ENCODE measurements around the gene GTF2IRD1.
"Not testable (repeated sequence)": the region's sequence is repeated elsewhere in the genome, so short reads cannot be mapped to it uniquely, and the experiment has no call there.

GTF2IRD1 gene

DNA sequence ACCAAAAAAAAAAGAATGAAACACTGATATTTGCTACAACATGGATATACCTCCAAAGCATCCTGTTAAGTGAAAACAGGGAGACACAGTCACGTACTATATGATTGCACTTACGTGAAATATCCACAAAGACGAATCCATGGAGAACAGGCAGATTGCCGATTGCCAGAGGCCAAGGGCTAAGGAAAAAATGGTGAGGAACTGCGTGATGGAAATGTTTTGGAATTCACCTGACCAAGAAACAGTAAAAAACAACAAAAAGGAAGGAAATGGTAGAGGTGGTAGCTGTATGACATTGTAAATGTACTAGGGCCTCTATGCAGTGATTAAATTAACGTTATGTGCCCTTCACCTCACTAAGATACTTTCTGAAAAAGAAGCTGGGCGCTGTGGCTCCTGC, 44.1 kb upstream of the GTF2IRD1 start:
- TF ChIP-seq, protein P1, sequence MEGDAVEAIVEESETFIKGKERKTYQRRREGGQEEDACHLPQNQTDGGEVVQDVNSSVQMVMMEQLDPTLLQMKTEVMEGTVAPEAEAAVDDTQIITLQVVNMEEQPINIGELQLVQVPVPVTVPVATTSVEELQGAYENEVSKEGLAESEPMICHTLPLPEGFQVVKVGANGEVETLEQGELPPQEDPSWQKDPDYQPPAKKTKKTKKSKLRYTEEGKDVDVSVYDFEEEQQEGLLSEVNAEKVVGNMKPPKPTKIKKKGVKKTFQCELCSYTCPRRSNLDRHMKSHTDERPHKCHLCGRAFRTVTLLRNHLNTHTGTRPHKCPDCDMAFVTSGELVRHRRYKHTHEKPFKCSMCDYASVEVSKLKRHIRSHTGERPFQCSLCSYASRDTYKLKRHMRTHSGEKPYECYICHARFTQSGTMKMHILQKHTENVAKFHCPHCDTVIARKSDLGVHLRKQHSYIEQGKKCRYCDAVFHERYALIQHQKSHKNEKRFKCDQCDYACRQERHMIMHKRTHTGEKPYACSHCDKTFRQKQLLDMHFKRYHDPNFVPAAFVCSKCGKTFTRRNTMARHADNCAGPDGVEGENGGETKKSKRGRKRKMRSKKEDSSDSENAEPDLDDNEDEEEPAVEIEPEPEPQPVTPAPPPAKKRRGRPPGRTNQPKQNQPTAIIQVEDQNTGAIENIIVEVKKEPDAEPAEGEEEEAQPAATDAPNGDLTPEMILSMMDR (IDR thresholded peaks at IDR 0.05; ENCODE audit: low read depth, low read length, poor library complexity, severe bottlenecking), result no peak
- no peak for TF ChIP-seq EZH2phosphoT487 (IDR thresholded peaks at IDR 0.05; ENCODE audit: borderline replicate concordance, low read length)
- H3K27me3 ChIP-seq (ENCODE audit: control insufficient read depth, low read length), result no peaks in the 10 kb centered on the region
- no peak overlapping the region for H3K4me2 ChIP-seq (ENCODE audit: low read length)
- H3K79me2 ChIP-seq (ENCODE audit: control insufficient read depth, low read length), result no peaks in the 10 kb centered on the region
- H4K20me1 ChIP-seq (ENCODE audit: control insufficient read depth, insufficient read depth, low read depth, low read length), result no peaks in the 10 kb centered on the region
- no peaks in the 10 kb centered on the region for H3K9me2 ChIP-seq (replicated peaks; ENCODE audit: control insufficient read depth, low read length)
- H3K27ac ChIP-seq (ENCODE audit: low read depth, low read length), result no peak overlapping the region
- H3K4me1 ChIP-seq (ENCODE audit: control insufficient read depth, low read length), result no peaks in the 10 kb centered on the region
- no peaks in the 10 kb centered on the region for H3K36me3 ChIP-seq (ENCODE audit: control insufficient read depth, low read length)
- H3K4me3 ChIP-seq (ENCODE audit: low read length), result no peak overlapping the region
- H3K9me3 ChIP-seq (ENCODE audit: control insufficient read depth, insufficient read depth, low read length), result no peaks in the 10 kb centered on the region
- H3F3A ChIP-seq (ENCODE audit: control insufficient read depth, insufficient read depth), result no peaks in the 10 kb centered on the region

DNA sequence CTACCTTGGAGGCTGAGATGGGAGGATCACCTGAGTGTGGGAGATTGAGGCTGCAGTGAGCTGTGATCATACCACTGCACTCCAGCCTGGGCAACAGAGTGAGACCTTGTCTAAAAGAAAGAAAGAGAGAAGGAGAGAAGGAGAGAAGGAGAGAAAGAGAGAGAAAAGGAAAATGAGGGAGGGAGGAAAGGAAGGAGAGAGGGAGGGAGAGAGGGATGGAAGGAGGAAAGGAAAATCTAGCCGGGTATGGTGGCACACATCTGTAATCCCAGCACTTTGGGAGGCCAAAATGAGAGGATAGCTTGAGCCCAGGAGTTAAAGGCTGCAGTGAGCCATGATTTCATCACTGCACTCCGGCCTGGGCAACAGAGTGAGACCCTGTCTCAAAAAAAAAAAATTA, 42.9 kb upstream of the GTF2IRD1 start:
- Histone ChIP-seq H3K4me1 (ENCODE audit: control insufficient read depth, low read length) (no peaks in the 10 kb centered on the region), H3K27me3 (ENCODE audit: control insufficient read depth, low read length) (no peaks in the 10 kb centered on the region), H3K4me3 (ENCODE audit: low read length) (no peak overlapping the region), H3K27ac (ENCODE audit: low read depth, low read length) (no peak overlapping the region), H3K9me3 (ENCODE audit: control insufficient read depth, insufficient read depth, low read length) (no peaks in the 10 kb centered on the region), H3F3A (ENCODE audit: control insufficient read depth, insufficient read depth) (no peaks in the 10 kb centered on the region), H3K9me2 (replicated peaks; ENCODE audit: control insufficient read depth, low read length) (no peaks in the 10 kb centered on the region), H4K20me1 (ENCODE audit: control insufficient read depth, insufficient read depth, low read depth, low read length) (no peaks in the 10 kb centered on the region), H3K36me3 (ENCODE audit: control insufficient read depth, low read length) (no peaks in the 10 kb centered on the region), H3K4me2 (ENCODE audit: low read length) (no peak overlapping the region), H3K79me2 (ENCODE audit: control insufficient read depth, low read length) (no peaks in the 10 kb centered on the region)
- TF ChIP-seq EZH2phosphoT487 (IDR thresholded peaks at IDR 0.05; ENCODE audit: borderline replicate concordance, low read length), result no peak
- TF ChIP-seq, protein P1 (IDR thresholded peaks at IDR 0.05; ENCODE audit: low read depth, low read length, poor library complexity, severe bottlenecking), result no peak

- not testable (repeated sequence) for H3K27me3 ChIP-seq (ENCODE audit: control insufficient read depth, low read length); H4K20me1 ChIP-seq (ENCODE audit: control insufficient read depth, insufficient read depth, low read depth, low read length); H3F3A ChIP-seq (ENCODE audit: control insufficient read depth, insufficient read depth); H3K4me1 ChIP-seq (ENCODE audit: control insufficient read depth, low read length); H3K79me2 ChIP-seq (ENCODE audit: control insufficient read depth, low read length); H3K36me3 ChIP-seq (ENCODE audit: control insufficient read depth, low read length); H3K27ac ChIP-seq (ENCODE audit: low read depth, low read length); H3K4me2 ChIP-seq (ENCODE audit: low read length); H3K4me3 ChIP-seq (ENCODE audit: low read length); H3K9me3 ChIP-seq (ENCODE audit: control insufficient read depth, insufficient read depth, low read length); H3K9me2 ChIP-seq (replicated peaks; ENCODE audit: control insufficient read depth, low read length)
These were observed 42.1 kb upstream of the GTF2IRD1 start for GRCh38 chr7:74411571-74411970.

GRCh38 chr7:74412056-74412455, 41.6 kb upstream of the GTF2IRD1 start:
- Histone ChIP-seq H3K36me3 (ENCODE audit: control insufficient read depth, low read length) (no peaks in the 10 kb centered on the region), H3K79me2 (ENCODE audit: control insufficient read depth, low read length) (no peaks in the 10 kb centered on the region), H3K27me3 (ENCODE audit: control insufficient read depth, low read length) (no peaks in the 10 kb centered on the region), H3K9me3 (ENCODE audit: control insufficient read depth, insufficient read depth, low read length) (no peaks in the 10 kb centered on the region), H3K4me2 (ENCODE audit: low read length) (no peak overlapping the region), H4K20me1 (ENCODE audit: control insufficient read depth, insufficient read depth, low read depth, low read length) (no peaks in the 10 kb centered on the region), H3K27ac (ENCODE audit: low read depth, low read length) (no peak overlapping the region), H3F3A (ENCODE audit: control insufficient read depth, insufficient read depth) (no peaks in the 10 kb centered on the region), H3K9me2 (replicated peaks; ENCODE audit: control insufficient read depth, low read length) (no peaks in the 10 kb centered on the region), H3K4me3 (ENCODE audit: low read length) (no peak overlapping the region), H3K4me1 (ENCODE audit: control insufficient read depth, low read length) (peaks cover under 1% of the 10 kb centered on the region; the same call in 1 of the 2 replicates)
- TF ChIP-seq, protein P1 (IDR thresholded peaks at IDR 0.05; ENCODE audit: low read depth, low read length, poor library complexity, severe bottlenecking), result no peak
- no peak for TF ChIP-seq EZH2phosphoT487 (IDR thresholded peaks at IDR 0.05; ENCODE audit: borderline replicate concordance, low read length)

Measured in DOHH2 (cell line).